Esophagus (tissue), 2 donors: ENCODE measurements around the gene HPCAL1. TPM values are rescaled to one million over a fixed set of nuclear protein-coding genes. Genes with fewer than 3 reads are reported as not detected.

ENCODE experiments used
- H3K27ac ChIP-seq, 2 donors: one replicate each; pipeline ENCODE4 v1.5.1; 2013; ENCODE audit warnings: low read depth in 2 of 2, mild to moderate bottlenecking in 2 of 2, inconsistent platforms in 1 of 2, low read length in 1 of 2, moderate library complexity in 1 of 2
- H3K27me3 ChIP-seq, 2 donors: one replicate each; pipeline ENCODE4 v1.6.1; 2013; ENCODE audit warnings: low read length in 2 of 2, control low read depth in 1 of 2, mild to moderate bottlenecking in 1 of 2; ENCODE audit not compliant: insufficient read depth in 2 of 2, control insufficient read depth in 1 of 2
- H3K36me3 ChIP-seq, 2 donors: one replicate each; pipeline ENCODE4 v1.6.1; 2013; ENCODE audit warnings: low read length in 1 of 2; ENCODE audit not compliant: control insufficient read depth in 2 of 2, insufficient read depth in 2 of 2
- H3K4me1 ChIP-seq, 2 donors: one replicate each; pipeline ENCODE4 v1.6.1; 2013; ENCODE audit warnings: low read length in 1 of 2; ENCODE audit not compliant: control insufficient read depth in 2 of 2, insufficient read depth in 2 of 2
- H3K4me3 ChIP-seq, 2 donors: one replicate each; pipeline ENCODE4 v1.5.1; 2013; ENCODE audit warnings: low read length in 2 of 2, mild to moderate bottlenecking in 2 of 2, low read depth in 1 of 2, moderate library complexity in 1 of 2
- H3K9me3 ChIP-seq, 2 donors: one replicate each; pipeline ENCODE4 v1.6.1; 2013; ENCODE audit warnings: mild to moderate bottlenecking in 2 of 2, low read depth in 1 of 2, low read length in 1 of 2, moderate library complexity in 1 of 2; ENCODE audit not compliant: control insufficient read depth in 2 of 2, insufficient read depth in 1 of 2
- WGBS, 2 donors: extraction: QIAGEN DNeasy Blood & Tissue Kit; methylation state at CpG; one replicate each; pipeline ENCODE4 v1.1.7; 2013; 5-methylcytosine and 5-hydroxymethylcytosine counted together
- polyA plus RNA-seq, 2 donors: library from polyadenylated mRNA; stranded (reverse); fragments of 200-250 nt; gene quantifications; one replicate each; pipeline ENCODE4 v1.2.3, GENCODE V29; 2013
- donor health status: healthy with polysubstance abuse.
- donor health status: Bipolar disorder and iron deficiency.

HPCAL1 gene
- polyA plus RNA-seq, 2 donors = 6.2 to 13.2 TPM

DNA sequence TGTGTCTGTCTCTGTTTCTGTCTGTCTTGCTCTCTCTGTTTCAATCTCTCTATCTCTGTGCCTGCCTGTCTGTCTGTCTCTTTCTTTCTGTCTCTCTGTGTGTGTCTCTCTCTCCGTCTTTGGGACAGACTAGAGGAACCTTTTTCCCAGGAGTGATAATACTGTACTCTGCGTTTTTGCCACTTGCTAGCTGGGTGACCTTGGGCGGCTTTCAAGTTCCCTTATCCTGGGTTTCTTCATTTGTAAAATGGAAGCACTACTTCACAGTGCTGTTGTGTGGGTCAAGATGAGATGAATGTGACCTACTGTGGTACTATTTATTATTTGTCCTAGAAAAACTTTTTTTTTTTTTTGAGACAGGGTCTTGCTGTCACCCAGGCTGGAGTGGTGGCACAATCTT is 42.4 kb downstream of the HPCAL1 start:
- H3K9me3 ChIP-seq = no peaks in the 10 kb centered on the region
- H3K27ac ChIP-seq = no peak overlapping the region
- H3K4me3 ChIP-seq = no peak overlapping the region
- H3K27me3 ChIP-seq = no peaks in the 10 kb centered on the region
- H3K4me1 ChIP-seq = peaks cover 2% of the 10 kb centered on the region in 2 donors
- no peaks in the 10 kb centered on the region for H3K36me3 ChIP-seq
- 82 to 95% methylated on average over 3 of the region's 3 CpGs for WGBS, 2 donors

DNA sequence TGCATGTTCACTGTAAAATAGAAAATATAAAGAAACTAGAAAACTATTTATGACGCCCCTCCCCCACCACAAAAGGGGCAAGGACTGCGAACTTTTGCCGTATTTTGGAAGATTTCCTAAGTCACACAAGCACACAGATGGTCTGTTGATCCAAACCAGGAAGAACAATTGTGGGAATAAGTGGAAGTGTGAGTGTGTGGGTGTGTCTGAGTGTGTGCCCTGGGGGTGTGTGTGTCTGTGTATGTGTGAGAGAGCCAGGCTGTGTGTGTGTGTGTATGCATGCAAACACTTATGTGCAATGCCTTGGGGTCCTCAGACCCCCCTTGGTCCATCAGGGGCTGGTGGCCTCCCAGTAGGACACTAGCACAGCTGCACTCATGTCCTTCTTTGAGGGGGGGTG is 43.1 kb downstream of the HPCAL1 start:
- Histone ChIP-seq H3K4me1 (peaks cover 2% of the 10 kb centered on the region in 2 donors), H3K27ac (no peak overlapping the region)
- WGBS, 2 donors = 62 to 71% methylated on average over 3 of the region's 3 CpGs

DNA sequence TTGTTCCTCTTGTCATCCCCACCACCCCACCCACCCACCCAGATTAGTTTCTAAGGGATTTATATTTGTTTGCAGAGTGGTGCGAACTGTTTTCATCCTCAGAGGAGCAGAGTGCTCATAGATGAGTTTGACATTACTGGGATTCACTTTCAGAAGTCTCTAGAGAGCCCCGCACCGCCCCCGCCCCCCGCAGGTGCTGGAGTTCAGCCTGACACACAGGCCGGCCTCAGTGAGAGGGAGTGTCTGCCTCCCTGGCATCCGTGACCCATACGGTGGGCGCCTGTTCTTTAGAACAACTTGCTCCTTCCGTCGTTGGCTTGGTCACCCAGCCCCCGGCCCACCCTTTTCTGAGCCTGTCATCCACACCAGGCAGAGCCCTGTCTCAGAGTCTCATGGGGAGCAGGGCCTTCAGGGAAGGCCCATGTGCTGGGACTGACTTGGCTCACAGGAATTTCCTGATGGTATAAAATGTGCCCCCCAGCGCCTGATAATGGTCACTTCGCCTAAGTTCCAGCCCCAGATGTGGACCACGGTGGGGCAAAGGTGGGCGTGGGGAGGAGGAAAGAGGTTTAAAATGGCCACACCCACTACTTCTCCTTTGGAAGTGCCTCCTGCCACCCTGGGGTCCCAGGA is 44.3 kb downstream of the HPCAL1 start:
- WGBS, 2 donors = 73 to 83% methylated on average over 16 of the region's 16 CpGs
- Histone ChIP-seq H3K27ac (peak overlapping the region in 1 of 2 donors; percentile 26), H3K4me1 (peaks cover 2% of the 10 kb centered on the region in 2 donors), H3K36me3 (no peaks in the 10 kb centered on the region), H3K9me3 (no peaks in the 10 kb centered on the region), H3K27me3 (no peaks in the 10 kb centered on the region), H3K4me3 (no peak overlapping the region)

More for the DNA sequence above, 43.1 kb downstream of the HPCAL1 start:
- Histone ChIP-seq H3K27me3 (no peaks in the 10 kb centered on the region), H3K9me3 (no peaks in the 10 kb centered on the region), H3K4me3 (no peak overlapping the region), H3K36me3 (no peaks in the 10 kb centered on the region)

DNA sequence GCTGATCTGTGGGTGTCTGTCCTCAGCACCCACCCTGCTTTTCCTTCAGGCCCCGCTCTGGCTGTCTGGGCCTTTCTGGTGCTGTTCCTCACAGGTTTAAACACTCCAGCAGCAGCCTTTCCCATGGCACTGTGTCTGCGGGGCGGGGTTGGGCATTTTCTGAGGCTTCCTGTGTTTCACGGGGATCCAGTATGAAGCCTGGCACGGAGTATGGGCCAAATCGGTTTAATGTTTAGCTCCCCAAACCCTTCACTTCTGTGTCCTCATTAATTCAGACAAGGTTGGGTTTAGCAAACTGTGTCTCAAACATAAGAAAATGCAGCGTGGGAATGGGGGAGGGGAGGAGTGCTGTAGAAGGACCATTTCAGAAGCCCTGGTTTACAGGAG is 44.9 kb downstream of the HPCAL1 start:
- H3K9me3 ChIP-seq = no peaks in the 10 kb centered on the region
- H3K36me3 ChIP-seq = no peaks in the 10 kb centered on the region
- no peak overlapping the region for H3K27ac ChIP-seq
- H3K4me3 ChIP-seq = no peak overlapping the region
- H3K27me3 ChIP-seq = no peaks in the 10 kb centered on the region
- H3K4me1 ChIP-seq = peaks cover 2% of the 10 kb centered on the region in 2 donors
- WGBS, 2 donors = 66 to 76% methylated on average over 7 of the region's 7 CpGs

- Histone ChIP-seq H3K4me3 (no peak overlapping the region), H3K27ac (no peak overlapping the region), H3K36me3 (no peaks in the 10 kb centered on the region), H3K27me3 (no peaks in the 10 kb centered on the region), H3K4me1 (peaks cover 2% of the 10 kb centered on the region in 2 donors), H3K9me3 (no peaks in the 10 kb centered on the region)
- 74 to 82% methylated on average over 7 of the region's 7 CpGs for WGBS, 2 donors
Measured at GRCh38 chr2:10348891-10349290, 46.2 kb downstream of the HPCAL1 start.

DNA sequence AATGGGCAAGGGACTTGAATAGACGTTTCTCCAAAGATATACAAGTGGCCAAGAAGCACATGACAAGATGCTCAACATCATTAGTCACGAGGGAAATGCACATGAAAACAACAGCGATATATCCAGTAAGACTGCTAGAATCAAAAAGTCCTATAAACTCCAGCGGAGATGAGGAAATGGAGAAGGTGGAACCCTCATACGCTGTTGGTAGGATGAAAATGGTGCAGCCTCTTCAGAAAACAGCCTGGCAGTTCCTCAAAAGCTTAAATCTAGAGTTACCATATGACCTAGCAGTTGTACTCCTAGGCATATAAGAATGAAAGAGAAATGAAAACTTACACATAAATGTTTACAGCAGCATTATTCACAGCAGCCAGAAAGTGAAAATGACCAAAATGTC is 48.1 kb downstream of the HPCAL1 start:
- peaks cover 0 to 6% of the 10 kb centered on the region in 2 donors for H3K36me3 ChIP-seq
- 74 to 75% methylated on average over 5 of the region's 5 CpGs for WGBS, 2 donors
- H3K4me3 ChIP-seq = no peak overlapping the region
- peaks cover 2% of the 10 kb centered on the region in 2 donors for H3K4me1 ChIP-seq
- H3K27me3 ChIP-seq = no peaks in the 10 kb centered on the region
- H3K27ac ChIP-seq = no peak overlapping the region
- H3K9me3 ChIP-seq = no peaks in the 10 kb centered on the region

DNA sequence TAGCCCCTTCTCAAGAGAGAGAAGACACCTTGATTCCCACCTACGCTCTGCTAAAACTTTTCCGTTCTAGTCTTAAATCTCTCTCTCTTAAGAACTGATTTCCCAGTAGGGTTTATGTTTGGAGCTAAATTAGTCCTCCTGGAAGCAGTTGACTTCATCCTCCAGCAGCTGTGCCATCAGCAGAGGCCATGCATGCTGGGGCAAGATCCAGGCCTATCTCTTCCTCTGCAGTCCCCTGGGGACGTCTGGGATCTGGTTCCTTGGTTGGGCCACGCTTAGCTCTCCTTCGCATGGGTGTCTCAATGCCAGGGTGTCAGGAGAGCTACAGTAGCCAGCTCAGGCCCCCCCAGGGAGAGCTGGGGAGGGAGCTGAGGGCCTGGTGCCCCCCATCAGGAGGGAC is 49.7 kb downstream of the HPCAL1 start:
- no peaks in the 10 kb centered on the region for H3K4me1 ChIP-seq
- H3K27me3 ChIP-seq = no peaks in the 10 kb centered on the region
- H3K36me3 ChIP-seq = peaks cover 0 to 6% of the 10 kb centered on the region in 2 donors
- 66 to 67% methylated on average over 5 of the region's 5 CpGs for WGBS, 2 donors
- no peak overlapping the region for H3K27ac ChIP-seq
- H3K9me3 ChIP-seq = no peaks in the 10 kb centered on the region
- H3K4me3 ChIP-seq = no peak overlapping the region

- Histone ChIP-seq H3K4me1 (no peaks in the 10 kb centered on the region), H3K9me3 (no peaks in the 10 kb centered on the region), H3K36me3 (peaks cover 0 to 6% of the 10 kb centered on the region in 2 donors), H3K27me3 (no peaks in the 10 kb centered on the region), H3K4me3 (no peak overlapping the region), H3K27ac (no peak overlapping the region)
- WGBS, 2 donors = 95 to 96% methylated on average over 7 of the region's 7 CpGs
Measured at GRCh38 chr2:10352972-10353371, 50.3 kb downstream of the HPCAL1 start.

GRCh38 chr2:10353931-10354330 is 51.2 kb downstream of the HPCAL1 start:
- H3K36me3 ChIP-seq = peaks cover 0 to 8% of the 10 kb centered on the region in 2 donors
- H3K4me1 ChIP-seq = no peaks in the 10 kb centered on the region
- WGBS, 2 donors = 94 to 97% methylated on average over 9 of the region's 9 CpGs
- H3K27me3 ChIP-seq = no peaks in the 10 kb centered on the region
- no peak overlapping the region for H3K27ac ChIP-seq
- no peak overlapping the region for H3K4me3 ChIP-seq
- H3K9me3 ChIP-seq = no peaks in the 10 kb centered on the region

DNA sequence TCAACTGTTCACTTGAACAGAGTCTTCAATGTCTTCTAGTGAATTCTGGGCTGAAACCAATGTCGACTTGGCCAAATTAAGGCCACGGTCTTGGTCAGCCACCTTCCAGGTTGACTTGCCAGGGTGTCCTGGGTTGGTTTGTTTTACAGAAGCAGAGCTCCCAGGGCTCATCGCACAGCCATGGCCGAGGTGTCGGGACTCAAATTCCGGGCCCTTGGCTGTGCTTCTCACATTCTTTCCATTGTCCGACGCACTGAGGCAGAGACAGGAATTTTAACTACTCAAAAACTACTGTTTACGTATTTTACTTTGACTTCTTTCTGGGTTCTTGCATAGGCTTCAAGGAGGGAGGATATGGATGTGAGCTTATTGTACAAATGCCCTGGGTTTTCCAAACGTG is 51.7 kb downstream of the HPCAL1 start:
- no peak overlapping the region for H3K27ac ChIP-seq
- H3K4me3 ChIP-seq = no peak overlapping the region
- 92 to 93% methylated on average over 10 of the region's 10 CpGs for WGBS, 2 donors
- no peaks in the 10 kb centered on the region for H3K4me1 ChIP-seq
- no peaks in the 10 kb centered on the region for H3K9me3 ChIP-seq
- H3K27me3 ChIP-seq = no peaks in the 10 kb centered on the region
- H3K36me3 ChIP-seq = peaks cover 0 to 8% of the 10 kb centered on the region in 2 donors
